ENCODE results near the gene SASH3. TPM values are rescaled to one million over a fixed set of nuclear protein-coding genes. Genes with fewer than 3 reads are reported as not detected.

Gene SASH3
- total RNA-seq, 1 donor from 2014 or later = not detected

DNA sequence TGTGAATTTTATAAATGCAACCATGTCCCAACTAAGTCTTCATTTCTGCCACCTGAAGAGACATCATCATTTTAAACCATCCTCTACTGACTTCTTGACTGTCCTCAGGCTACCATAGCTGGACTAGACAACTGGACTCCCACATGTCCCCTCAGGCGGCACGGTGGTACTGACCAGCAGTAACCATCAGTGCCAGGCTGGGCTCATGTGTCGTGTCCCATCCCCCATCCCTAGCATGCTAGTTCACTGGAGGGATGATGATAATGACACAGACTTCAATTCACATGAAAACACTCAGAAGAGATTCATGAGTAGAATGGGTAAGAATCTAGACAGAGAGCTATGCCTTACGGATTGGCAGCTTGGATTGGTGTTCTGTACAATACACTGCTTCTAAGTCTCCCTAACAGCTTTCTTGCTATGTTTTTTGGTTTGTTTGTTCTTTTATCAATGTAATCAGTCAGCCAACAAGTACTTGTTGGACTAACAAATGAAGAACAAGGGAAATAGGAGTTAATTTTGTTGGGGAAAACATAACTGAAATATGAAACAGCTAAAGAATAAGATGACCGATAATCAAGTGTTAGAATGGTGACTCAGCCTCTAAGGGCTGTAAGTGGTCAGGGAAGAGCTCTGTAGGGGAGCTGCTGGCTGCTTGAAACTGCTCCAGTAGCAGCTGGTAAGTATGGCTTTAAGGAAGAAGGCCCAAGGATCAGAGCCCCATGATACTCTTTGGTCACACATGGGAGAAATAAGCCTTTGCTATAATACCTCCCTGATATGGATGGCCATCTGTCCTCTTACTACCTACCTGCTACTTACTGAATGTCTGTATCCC is 53.6 kb downstream of the SASH3 start:
- H3K4me2 ChIP-seq (ENCODE audit: low read length) = peak overlapping the region; percentile 51
- H3K36me3 Mint-ChIP-seq (ENCODE audit: low read depth, unreplicated experiment) = peaks cover 9% of the 10 kb centered on the region
- H3K36me3 ChIP-seq (ENCODE audit: insufficient read depth, low read length) = no peaks in the 10 kb centered on the region
- DNase-seq (ENCODE audit: low read depth) (peak; percentile 65), FAIRE-seq (no peak)
- H3K27me3 ChIP-seq (ENCODE audit: insufficient read depth, low read length) = no peaks in the 10 kb centered on the region
- no peaks in the 10 kb centered on the region for H3K27me3 Mint-ChIP-seq (ENCODE audit: low read depth, unreplicated experiment)
- peaks cover 52% of the 10 kb centered on the region for H4K20me1 ChIP-seq (ENCODE audit: insufficient read depth, low read length)
- H3K9ac ChIP-seq (ENCODE audit: low read length) = peak overlapping the region; percentile 17
- peak overlapping the region; percentile 17 for H3K27ac ChIP-seq (ENCODE audit: low read depth, low read length)
- H2AFZ ChIP-seq (ENCODE audit: low read depth, low read length) = no peak overlapping the region
- H3K4me3 ChIP-seq (ENCODE audit: insufficient read depth, low read depth, low read length) = no peak overlapping the region
- H3K4me1 ChIP-seq (ENCODE audit: insufficient read depth, low read length) = peaks cover 2% of the 10 kb centered on the region
- peaks cover 25% of the 10 kb centered on the region for H3K4me1 Mint-ChIP-seq (ENCODE audit: low read depth, unreplicated experiment)
- peak overlapping the region; percentile 67 for H3K4me3 Mint-ChIP-seq (ENCODE audit: unreplicated experiment)
- H3K9me3 Mint-ChIP-seq (ENCODE audit: unreplicated experiment) = no peaks in the 10 kb centered on the region
- no peaks in the 10 kb centered on the region for H3K9me3 ChIP-seq (ENCODE audit: insufficient read depth, low read depth, low read length)
- peak overlapping the region; percentile 89 for H3K27ac Mint-ChIP-seq (ENCODE audit: unreplicated experiment)
- peaks cover 14% of the 10 kb centered on the region for H3K79me2 ChIP-seq (ENCODE audit: insufficient read depth, low read length)
- no peak for TF ChIP-seq EZH2 (IDR thresholded peaks at IDR 0.05; ENCODE audit: insufficient read depth, low read length)

DNA sequence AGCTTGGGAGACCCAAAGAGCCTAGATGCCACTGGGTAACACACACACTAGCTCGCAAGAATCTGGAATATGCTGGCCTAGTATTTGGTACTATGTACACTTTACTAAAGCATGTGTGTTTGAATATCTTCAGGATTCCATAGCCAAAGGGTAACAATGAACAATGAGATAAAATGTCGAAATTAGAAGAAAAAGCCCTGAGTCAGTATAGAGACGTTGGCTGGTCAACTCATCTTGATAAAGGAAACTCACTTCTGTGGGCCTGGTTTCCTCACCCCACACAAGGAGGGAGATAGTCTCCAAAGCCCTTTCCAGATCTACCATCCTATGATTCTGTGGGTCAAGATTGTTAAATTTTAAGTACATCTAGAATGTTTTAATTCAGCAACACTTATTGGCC is 57.1 kb downstream of the SASH3 start:
- Histone ChIP-seq H3K4me1 (ENCODE audit: insufficient read depth, low read length) (peaks cover 2% of the 10 kb centered on the region), H2AFZ (ENCODE audit: low read depth, low read length) (no peak overlapping the region), H3K79me2 (ENCODE audit: insufficient read depth, low read length) (peaks cover 27% of the 10 kb centered on the region), H3K4me3 (ENCODE audit: insufficient read depth, low read depth, low read length) (no peak overlapping the region), H4K20me1 (ENCODE audit: insufficient read depth, low read length) (peaks cover 48% of the 10 kb centered on the region), H3K9me3 (ENCODE audit: insufficient read depth, low read depth, low read length) (no peaks in the 10 kb centered on the region), H3K27me3 (ENCODE audit: insufficient read depth, low read length) (no peaks in the 10 kb centered on the region), H3K36me3 (ENCODE audit: insufficient read depth, low read length) (peaks cover 2% of the 10 kb centered on the region), H3K4me2 (ENCODE audit: low read length) (no peak overlapping the region), H3K27ac (ENCODE audit: low read depth, low read length) (no peak overlapping the region), H3K9ac (ENCODE audit: low read length) (no peak overlapping the region)
- DNase-seq (ENCODE audit: low read depth) = no peak
- H3K27me3 Mint-ChIP-seq (ENCODE audit: low read depth, unreplicated experiment) = no peaks in the 10 kb centered on the region
- FAIRE-seq = no peak
- no peaks in the 10 kb centered on the region for H3K36me3 Mint-ChIP-seq (ENCODE audit: low read depth, unreplicated experiment)
- no peak overlapping the region for H3K4me3 Mint-ChIP-seq (ENCODE audit: unreplicated experiment)
- H3K4me1 Mint-ChIP-seq (ENCODE audit: low read depth, unreplicated experiment) = peaks cover 33% of the 10 kb centered on the region
- TF ChIP-seq, protein P1, sequence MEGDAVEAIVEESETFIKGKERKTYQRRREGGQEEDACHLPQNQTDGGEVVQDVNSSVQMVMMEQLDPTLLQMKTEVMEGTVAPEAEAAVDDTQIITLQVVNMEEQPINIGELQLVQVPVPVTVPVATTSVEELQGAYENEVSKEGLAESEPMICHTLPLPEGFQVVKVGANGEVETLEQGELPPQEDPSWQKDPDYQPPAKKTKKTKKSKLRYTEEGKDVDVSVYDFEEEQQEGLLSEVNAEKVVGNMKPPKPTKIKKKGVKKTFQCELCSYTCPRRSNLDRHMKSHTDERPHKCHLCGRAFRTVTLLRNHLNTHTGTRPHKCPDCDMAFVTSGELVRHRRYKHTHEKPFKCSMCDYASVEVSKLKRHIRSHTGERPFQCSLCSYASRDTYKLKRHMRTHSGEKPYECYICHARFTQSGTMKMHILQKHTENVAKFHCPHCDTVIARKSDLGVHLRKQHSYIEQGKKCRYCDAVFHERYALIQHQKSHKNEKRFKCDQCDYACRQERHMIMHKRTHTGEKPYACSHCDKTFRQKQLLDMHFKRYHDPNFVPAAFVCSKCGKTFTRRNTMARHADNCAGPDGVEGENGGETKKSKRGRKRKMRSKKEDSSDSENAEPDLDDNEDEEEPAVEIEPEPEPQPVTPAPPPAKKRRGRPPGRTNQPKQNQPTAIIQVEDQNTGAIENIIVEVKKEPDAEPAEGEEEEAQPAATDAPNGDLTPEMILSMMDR (IDR thresholded peaks at IDR 0.05; ENCODE audit: insufficient read depth, low read depth, low read length) = no peak
- TF ChIP-seq EZH2 (IDR thresholded peaks at IDR 0.05; ENCODE audit: insufficient read depth, low read length) = no peak
- H3K9me3 Mint-ChIP-seq (ENCODE audit: unreplicated experiment) = no peaks in the 10 kb centered on the region
- no peak overlapping the region for H3K27ac Mint-ChIP-seq (ENCODE audit: unreplicated experiment)

DNA sequence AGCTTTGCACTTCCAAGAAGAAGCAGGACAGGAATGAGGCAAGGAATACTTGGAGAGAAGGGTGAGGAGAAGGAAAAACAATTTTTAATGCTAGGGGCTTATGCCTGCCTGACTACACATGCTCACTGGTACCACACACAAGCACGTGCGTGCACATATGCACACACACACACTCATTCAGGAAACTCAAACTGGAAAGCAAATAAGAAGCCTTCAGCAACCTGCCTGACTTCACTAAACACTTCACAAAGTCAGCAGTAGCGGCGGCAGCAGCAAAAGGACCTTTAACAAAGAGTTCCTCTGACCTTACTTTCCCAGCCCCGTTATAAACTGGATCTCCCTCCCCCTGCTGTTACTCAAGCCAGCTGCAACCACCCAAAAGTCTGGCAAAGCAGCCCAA is 60.6 kb downstream of the SASH3 start:
- Histone ChIP-seq H3K9me3 (ENCODE audit: insufficient read depth, low read depth, low read length) (no peaks in the 10 kb centered on the region), H2AFZ (ENCODE audit: low read depth, low read length) (no peak overlapping the region), H3K36me3 (ENCODE audit: insufficient read depth, low read length) (peaks cover 2% of the 10 kb centered on the region), H3K27me3 (ENCODE audit: insufficient read depth, low read length) (no peaks in the 10 kb centered on the region), H3K4me2 (ENCODE audit: low read length) (peak overlapping the region; percentile 44), H3K79me2 (ENCODE audit: insufficient read depth, low read length) (peaks cover 30% of the 10 kb centered on the region), H3K27ac (ENCODE audit: low read depth, low read length) (no peak overlapping the region), H3K9ac (ENCODE audit: low read length) (no peak overlapping the region), H4K20me1 (ENCODE audit: insufficient read depth, low read length) (peaks cover 31% of the 10 kb centered on the region), H3K4me3 (ENCODE audit: insufficient read depth, low read depth, low read length) (no peak overlapping the region), H3K4me1 (ENCODE audit: insufficient read depth, low read length) (peaks cover 6% of the 10 kb centered on the region)
- H3K4me1 Mint-ChIP-seq (ENCODE audit: low read depth, unreplicated experiment) = peaks cover 23% of the 10 kb centered on the region
- peak overlapping the region; percentile 80 for H3K4me3 Mint-ChIP-seq (ENCODE audit: unreplicated experiment)
- H3K27me3 Mint-ChIP-seq (ENCODE audit: low read depth, unreplicated experiment) = no peaks in the 10 kb centered on the region
- FAIRE-seq = no peak
- H3K27ac Mint-ChIP-seq (ENCODE audit: unreplicated experiment) = no peak overlapping the region
- DNase-seq (ENCODE audit: low read depth) = no peak
- TF ChIP-seq EZH2 (IDR thresholded peaks at IDR 0.05; ENCODE audit: insufficient read depth, low read length) = no peak
- TF ChIP-seq, protein P1 (IDR thresholded peaks at IDR 0.05; ENCODE audit: insufficient read depth, low read depth, low read length) = no peak
- H3K36me3 Mint-ChIP-seq (ENCODE audit: low read depth, unreplicated experiment) = no peaks in the 10 kb centered on the region
- H3K9me3 Mint-ChIP-seq (ENCODE audit: unreplicated experiment) = no peaks in the 10 kb centered on the region
